ENCODE data around the gene ST3GAL3.

Gene ST3GAL3

GRCh38 chr1:43687301-43688108 lies 19.8 kb upstream of the ST3GAL3 start:
- no peaks in the 10 kb centered on the region for H3K4me1 ChIP-seq (ENCODE audit: insufficient read depth, insufficient read length)

GRCh38 chr1:43688109-43688387 lies 19.3 kb upstream of the ST3GAL3 start:
- H3K4me3 ChIP-seq (ENCODE audit: insufficient read length, low read depth): no peak overlapping the region
- no peak for TF ChIP-seq YY1 (IDR thresholded peaks at IDR 0.05; ENCODE audit: insufficient read depth, insufficient read length)
- no peak for TF ChIP-seq SUZ12 (IDR thresholded peaks at IDR 0.05; ENCODE audit: extremely low read depth, insufficient read depth, insufficient read length)
- TF ChIP-seq ZNF274 (IDR thresholded peaks at IDR 0.05; ENCODE audit: low read depth, low read length): no peak
- H3K27me3 ChIP-seq (ENCODE audit: insufficient read depth, insufficient read length): no peaks in the 10 kb centered on the region
- no peak for DNase-seq (ENCODE audit: low read depth, low spot score)
- H3K4me1 ChIP-seq (ENCODE audit: insufficient read depth, insufficient read length): no peaks in the 10 kb centered on the region
- no peaks in the 10 kb centered on the region for H3K9me3 ChIP-seq (ENCODE audit: insufficient read depth, low read length)
- no peak overlapping the region for H3K9ac ChIP-seq (ENCODE audit: insufficient read length, low read depth)
- H3K36me3 ChIP-seq (ENCODE audit: insufficient read depth, insufficient read length, low read length): peaks cover 92% of the 10 kb centered on the region

More at GRCh38 chr1:43687301-43688108, 19.8 kb upstream of the ST3GAL3 start:
- no peak overlapping the region for H3K4me3 ChIP-seq (ENCODE audit: insufficient read length, low read depth)
- no peaks in the 10 kb centered on the region for H3K27me3 ChIP-seq (ENCODE audit: insufficient read depth, insufficient read length)
- H3K9me3 ChIP-seq (ENCODE audit: insufficient read depth, low read length): no peaks in the 10 kb centered on the region
- H3K9ac ChIP-seq (ENCODE audit: insufficient read length, low read depth): no peak overlapping the region
- H3K36me3 ChIP-seq (ENCODE audit: insufficient read depth, insufficient read length, low read length): peaks cover 92% of the 10 kb centered on the region
- TF ChIP-seq ZNF274 (IDR thresholded peaks at IDR 0.05; ENCODE audit: low read depth, low read length): no peak
- no peak for DNase-seq (ENCODE audit: low read depth, low spot score)

GRCh38 chr1:43688594-43689000 lies 18.7 kb upstream of the ST3GAL3 start:
- peaks cover 92% of the 10 kb centered on the region for H3K36me3 ChIP-seq (ENCODE audit: insufficient read depth, insufficient read length, low read length)
- no peak for DNase-seq (ENCODE audit: low read depth, low spot score)
- H3K9ac ChIP-seq (ENCODE audit: insufficient read length, low read depth): no peak overlapping the region
- no peaks in the 10 kb centered on the region for H3K4me1 ChIP-seq (ENCODE audit: insufficient read depth, insufficient read length)
- no peaks in the 10 kb centered on the region for H3K27me3 ChIP-seq (ENCODE audit: insufficient read depth, insufficient read length)
- H3K9me3 ChIP-seq (ENCODE audit: insufficient read depth, low read length): no peaks in the 10 kb centered on the region
- TF ChIP-seq SUZ12 (IDR thresholded peaks at IDR 0.05; ENCODE audit: extremely low read depth, insufficient read depth, insufficient read length): no peak
- TF ChIP-seq ZNF274 (IDR thresholded peaks at IDR 0.05; ENCODE audit: low read depth, low read length): no peak
- no peak for TF ChIP-seq YY1 (IDR thresholded peaks at IDR 0.05; ENCODE audit: insufficient read depth, insufficient read length)
- no peak overlapping the region for H3K4me3 ChIP-seq (ENCODE audit: insufficient read length, low read depth)

GRCh38 chr1:43689289-43689688 lies 18.0 kb upstream of the ST3GAL3 start:
- H3K9me3 ChIP-seq (ENCODE audit: insufficient read depth, low read length): no peaks in the 10 kb centered on the region
- H3K4me3 ChIP-seq (ENCODE audit: insufficient read length, low read depth): no peak overlapping the region
- no peak for DNase-seq (ENCODE audit: low read depth, low spot score)
- no peaks in the 10 kb centered on the region for H3K27me3 ChIP-seq (ENCODE audit: insufficient read depth, insufficient read length)
- H3K36me3 ChIP-seq (ENCODE audit: insufficient read depth, insufficient read length, low read length): peaks cover 91% of the 10 kb centered on the region
- no peak overlapping the region for H3K9ac ChIP-seq (ENCODE audit: insufficient read length, low read depth)
- no peaks in the 10 kb centered on the region for H3K4me1 ChIP-seq (ENCODE audit: insufficient read depth, insufficient read length)
- TF ChIP-seq SUZ12 (IDR thresholded peaks at IDR 0.05; ENCODE audit: extremely low read depth, insufficient read depth, insufficient read length): no peak
- no peak for TF ChIP-seq ZNF274 (IDR thresholded peaks at IDR 0.05; ENCODE audit: low read depth, low read length)
- TF ChIP-seq YY1 (IDR thresholded peaks at IDR 0.05; ENCODE audit: insufficient read depth, insufficient read length): no peak

GRCh38 chr1:43691871-43692815 lies 15.2 kb upstream of the ST3GAL3 start:
- Histone ChIP-seq H3K36me3 (ENCODE audit: insufficient read depth, insufficient read length, low read length) (peaks cover 98% of the 10 kb centered on the region), H3K9me3 (ENCODE audit: insufficient read depth, low read length) (no peaks in the 10 kb centered on the region), H3K4me3 (ENCODE audit: insufficient read length, low read depth) (no peak overlapping the region), H3K4me1 (ENCODE audit: insufficient read depth, insufficient read length) (no peaks in the 10 kb centered on the region), H3K27me3 (ENCODE audit: insufficient read depth, insufficient read length) (no peaks in the 10 kb centered on the region), H3K9ac (ENCODE audit: insufficient read length, low read depth) (no peak overlapping the region)
- no peak for DNase-seq (ENCODE audit: low read depth, low spot score)
- TF ChIP-seq SUZ12 (IDR thresholded peaks at IDR 0.05; ENCODE audit: extremely low read depth, insufficient read depth, insufficient read length) (no peak), YY1 (IDR thresholded peaks at IDR 0.05; ENCODE audit: insufficient read depth, insufficient read length) (no peak), ZNF274 (IDR thresholded peaks at IDR 0.05; ENCODE audit: low read depth, low read length) (no peak)

GRCh38 chr1:43693371-43693770 lies 14.0 kb upstream of the ST3GAL3 start:
- H3K4me3 ChIP-seq (ENCODE audit: insufficient read length, low read depth): no peak overlapping the region
- H3K4me1 ChIP-seq (ENCODE audit: insufficient read depth, insufficient read length): no peaks in the 10 kb centered on the region
- no peaks in the 10 kb centered on the region for H3K9me3 ChIP-seq (ENCODE audit: insufficient read depth, low read length)
- H3K36me3 ChIP-seq (ENCODE audit: insufficient read depth, insufficient read length, low read length): peaks cover 98% of the 10 kb centered on the region
- no peaks in the 10 kb centered on the region for H3K27me3 ChIP-seq (ENCODE audit: insufficient read depth, insufficient read length)
- H3K9ac ChIP-seq (ENCODE audit: insufficient read length, low read depth): no peak overlapping the region
- TF ChIP-seq YY1 (IDR thresholded peaks at IDR 0.05; ENCODE audit: insufficient read depth, insufficient read length): no peak
- TF ChIP-seq ZNF274 (IDR thresholded peaks at IDR 0.05; ENCODE audit: low read depth, low read length): no peak
- no peak for TF ChIP-seq SUZ12 (IDR thresholded peaks at IDR 0.05; ENCODE audit: extremely low read depth, insufficient read depth, insufficient read length)
- DNase-seq (ENCODE audit: low read depth, low spot score): no peak

GRCh38 chr1:43699281-43699680 lies 8.1 kb upstream of the ST3GAL3 start:
- H3K27me3 ChIP-seq (ENCODE audit: insufficient read depth, insufficient read length): no peaks in the 10 kb centered on the region
- no peak for DNase-seq (ENCODE audit: low read depth, low spot score)
- H3K4me1 ChIP-seq (ENCODE audit: insufficient read depth, insufficient read length): no peaks in the 10 kb centered on the region
- H3K9me3 ChIP-seq (ENCODE audit: insufficient read depth, low read length): no peaks in the 10 kb centered on the region
- TF ChIP-seq ZNF274 (IDR thresholded peaks at IDR 0.05; ENCODE audit: low read depth, low read length) (no peak), SUZ12 (IDR thresholded peaks at IDR 0.05; ENCODE audit: extremely low read depth, insufficient read depth, insufficient read length) (no peak), YY1 (IDR thresholded peaks at IDR 0.05; ENCODE audit: insufficient read depth, insufficient read length) (no peak)
- peaks cover 97% of the 10 kb centered on the region for H3K36me3 ChIP-seq (ENCODE audit: insufficient read depth, insufficient read length, low read length)
- no peak overlapping the region for H3K9ac ChIP-seq (ENCODE audit: insufficient read length, low read depth)
- H3K4me3 ChIP-seq (ENCODE audit: insufficient read length, low read depth): no peak overlapping the region

Measured in NT2/D1 (cell line).